Activated T-helper 2 cell treated with anti-CD3 and anti-CD28 coated beads, Interferon-gamma antibody, Interleukin-2, Interleukin-4, amounts not matched to agents 10 μg/mL and 5 μg/mL and 100 μg/mL, durations not matched to agents 14 hours and 24 hours and 36 hours (primary cell): ENCODE data around the gene NIPAL3. TPM values are rescaled to one million over a fixed set of nuclear protein-coding genes. Genes with fewer than 3 reads are reported as not detected.
"Not testable (repeated sequence)": the region's sequence is repeated elsewhere in the genome, so short reads cannot be mapped to it uniquely, and the experiment has no call there.

Source experiments
- DNase-seq: peaks from one replicate; pipeline ENCODE4 v3.0.0; 2021; ENCODE audit warnings: low spot score
- H3K27ac Mint-ChIP-seq: one replicate; pipeline ENCODE4 v1.8.0; 2021; ENCODE audit warnings: mixed read lengths
- H3K27me3 Mint-ChIP-seq: one replicate; pipeline ENCODE4 v1.8.0; 2021; ENCODE audit warnings: low read depth, mixed read lengths
- H3K36me3 Mint-ChIP-seq: one replicate; pipeline ENCODE4 v1.8.0; 2021; ENCODE audit warnings: low read depth, mixed read lengths
- H3K4me1 Mint-ChIP-seq: one replicate; pipeline ENCODE4 v1.8.0; 2021; ENCODE audit warnings: low read depth, mixed read lengths
- H3K4me3 Mint-ChIP-seq: one replicate; pipeline ENCODE4 v1.8.0; 2021; ENCODE audit warnings: low read depth, mild to moderate bottlenecking, moderate library complexity, mixed read lengths
- H3K9me3 Mint-ChIP-seq: one replicate; pipeline ENCODE4 v1.8.0; 2021; ENCODE audit warnings: mixed read lengths
- intact Hi-C: fragments of 100-400 bp; cut with micrococcal nuclease; formaldehyde crosslinking; loops from one replicate; pipeline ENCODE4 v1.15.1; 2023
- total RNA-seq: library from RNA; stranded (reverse); gene quantifications from 2 replicates; pipeline ENCODE4 v1.2.3, GENCODE V29; 2022

The NIPAL3 gene
- total RNA-seq, 1 donor from 2014 or later: 24.6 TPM

DNA sequence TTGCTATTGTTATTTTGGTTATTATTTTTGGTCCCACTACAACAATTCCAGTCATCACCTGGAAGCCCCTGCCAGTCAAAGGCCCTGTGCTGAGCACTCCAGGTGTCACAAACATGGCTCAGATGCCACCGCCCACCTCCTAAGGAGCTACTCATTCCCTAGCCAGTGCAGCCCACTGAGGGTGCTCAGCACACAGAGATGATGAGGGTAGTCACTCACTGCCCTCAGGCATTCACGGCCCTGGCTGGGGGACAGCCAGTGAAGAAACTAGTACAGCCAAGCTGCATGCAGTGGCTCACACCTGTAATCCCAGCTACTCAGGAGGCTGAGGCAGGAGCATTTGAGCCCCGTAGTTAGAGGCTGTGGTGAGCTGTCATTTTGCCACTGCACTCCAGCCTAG, 42.3 kb downstream of the NIPAL3 start:
- H3K27ac Mint-ChIP-seq: no peak overlapping the region
- H3K9me3 Mint-ChIP-seq: peaks cover 17% of the 10 kb centered on the region
- intact Hi-C loops: no loop called here

DNA sequence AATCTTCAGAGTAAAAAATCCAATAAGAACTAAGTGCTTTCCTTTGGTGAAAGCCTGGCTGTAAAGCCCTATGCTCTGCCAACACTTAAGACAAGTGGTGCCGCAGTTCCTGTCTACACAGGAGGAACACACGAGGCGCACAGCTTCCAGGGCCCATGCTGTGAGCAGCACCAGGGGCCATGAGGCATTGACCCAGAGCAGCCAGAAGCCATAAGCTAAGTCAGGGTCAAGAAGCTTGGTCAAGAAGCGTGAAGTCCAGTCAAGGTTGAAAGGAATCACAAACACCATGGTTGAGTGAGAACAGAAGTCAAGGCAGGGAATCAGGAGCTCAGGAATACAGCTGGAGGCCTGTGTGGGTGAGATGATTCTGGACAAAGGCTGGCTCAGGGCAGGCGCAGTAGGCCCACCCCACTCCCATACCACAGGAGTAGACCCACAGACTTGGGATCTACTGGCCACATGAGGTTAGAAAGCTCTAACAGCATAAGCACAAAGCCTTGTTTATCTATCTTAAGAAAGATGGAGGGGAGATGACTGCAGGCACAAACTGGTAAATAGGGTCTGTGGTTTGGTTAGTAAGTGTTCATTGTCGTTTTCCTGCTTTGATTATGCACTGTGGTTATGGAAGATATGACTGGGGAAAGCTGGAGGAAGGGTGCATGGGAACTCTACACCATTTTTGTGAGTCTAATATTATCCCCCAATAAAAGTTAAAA, 44.1 kb downstream of the NIPAL3 start:
- Mint-ChIP-seq H3K4me3 (no peak overlapping the region), H3K27me3 (no peaks in the 10 kb centered on the region), H3K36me3 (peaks cover 74% of the 10 kb centered on the region), H3K9me3 (peaks cover 17% of the 10 kb centered on the region), H3K4me1 (peaks cover 8% of the 10 kb centered on the region), H3K27ac (no peak overlapping the region)
- DNase-seq: no peak
- intact Hi-C loops: no loop called here

More for the DNA sequence above, 42.3 kb downstream of the NIPAL3 start:
- Mint-ChIP-seq H3K4me1 (peaks cover 3% of the 10 kb centered on the region), H3K27me3 (no peaks in the 10 kb centered on the region), H3K4me3 (no peak overlapping the region), H3K36me3 (peaks cover 77% of the 10 kb centered on the region)
- no peak for DNase-seq

DNA sequence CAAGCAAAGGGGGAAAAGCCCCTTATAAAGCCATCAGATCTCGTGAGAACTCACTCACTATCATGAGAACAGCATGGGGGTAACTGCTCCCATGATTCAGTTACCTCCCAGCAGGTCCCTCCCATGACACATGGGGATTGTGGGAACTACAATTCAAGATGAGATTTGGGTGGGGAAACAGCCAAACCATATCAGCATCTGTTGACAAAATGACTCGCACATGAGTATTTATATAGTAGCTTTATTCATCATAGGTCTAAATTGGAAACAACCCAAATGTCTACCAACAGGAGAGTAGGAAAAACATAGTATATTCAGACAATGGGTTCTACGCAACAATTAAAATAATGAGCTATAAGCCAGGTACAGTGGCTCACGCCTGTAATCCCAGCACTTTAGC, 46.5 kb downstream of the NIPAL3 start:
- H3K27me3 Mint-ChIP-seq, H3K27ac Mint-ChIP-seq, intact Hi-C loops, DNase-seq, H3K4me3 Mint-ChIP-seq: not testable (repeated sequence)
- Mint-ChIP-seq H3K9me3 (peaks cover 17% of the 10 kb centered on the region), H3K4me1 (peaks cover 13% of the 10 kb centered on the region), H3K36me3 (peaks cover 80% of the 10 kb centered on the region)

DNA sequence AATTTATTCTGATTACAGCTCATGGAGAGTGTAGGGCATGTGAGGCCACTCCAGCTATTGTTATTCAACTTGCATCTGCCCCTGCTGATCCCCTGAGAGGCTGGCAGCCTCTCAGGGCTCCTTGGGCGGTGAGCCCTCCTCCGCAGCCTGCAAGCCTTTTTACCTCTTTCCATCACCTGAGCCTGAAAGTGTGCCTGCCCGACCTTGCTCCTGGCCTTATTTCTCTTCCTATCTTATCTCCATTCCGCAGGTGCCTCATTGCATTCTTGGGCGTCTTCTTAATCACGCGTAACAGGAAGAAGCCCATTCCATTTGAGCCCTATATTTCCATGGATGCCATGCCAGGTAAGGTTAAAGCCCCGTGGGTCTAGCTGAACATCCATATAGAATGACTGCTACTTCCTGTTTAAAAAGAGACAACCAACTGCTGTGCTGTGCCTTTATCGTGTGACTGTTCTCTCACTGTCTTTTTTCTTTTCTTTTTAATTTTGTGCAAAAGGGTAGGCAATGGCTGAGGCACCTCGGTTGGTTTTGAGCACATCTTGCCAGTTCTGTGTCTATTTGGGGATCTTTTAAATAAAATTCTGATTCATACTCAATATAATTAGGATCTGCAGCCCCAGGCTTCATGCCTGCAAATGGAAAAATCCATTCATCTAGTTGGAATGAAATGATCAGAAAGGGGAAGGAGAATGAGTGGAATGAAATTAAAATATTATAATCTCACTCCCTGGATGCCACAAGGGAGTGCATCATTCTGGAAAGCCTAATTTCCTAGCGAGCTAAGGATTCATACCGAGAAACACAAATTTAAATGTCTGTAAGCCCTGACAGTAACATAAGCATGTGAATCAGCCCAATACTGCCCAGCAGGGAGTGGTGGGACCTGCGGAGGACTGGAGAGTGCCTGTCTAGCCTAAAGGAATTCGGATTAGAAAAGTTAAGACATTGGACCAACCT, 48.5 kb downstream of the NIPAL3 start:
- Mint-ChIP-seq H3K4me1 (peaks cover 13% of the 10 kb centered on the region), H3K27ac (no peak overlapping the region), H3K9me3 (peaks cover 17% of the 10 kb centered on the region), H3K36me3 (peaks cover 74% of the 10 kb centered on the region), H3K4me3 (no peak overlapping the region), H3K27me3 (no peaks in the 10 kb centered on the region)
- intact Hi-C loops: no loop called here
- no peak for DNase-seq

DNA sequence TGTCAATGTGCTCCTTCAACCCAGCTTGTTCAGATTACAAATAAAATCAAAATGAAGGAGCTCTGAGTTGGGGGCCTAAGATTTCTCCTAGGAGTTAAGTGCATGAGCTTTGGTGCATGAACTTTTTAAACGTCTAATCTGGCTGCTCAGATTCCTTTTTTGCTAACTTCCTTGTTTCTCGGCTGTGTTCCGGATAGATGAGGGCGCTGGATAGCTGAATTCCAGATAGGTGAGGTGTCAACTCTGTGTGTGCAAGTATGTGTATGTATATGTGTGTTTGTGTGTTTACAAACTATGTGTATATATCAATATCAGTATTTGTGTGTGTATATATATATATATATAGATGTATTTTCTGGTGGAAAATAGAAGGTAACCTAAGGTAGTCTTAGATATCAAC, 49.5 kb downstream of the NIPAL3 start:
- intact Hi-C loops: no loop called here
- Mint-ChIP-seq H3K4me1 (peaks cover 11% of the 10 kb centered on the region), H3K9me3 (peaks cover 15% of the 10 kb centered on the region), H3K27ac (no peak overlapping the region), H3K4me3 (no peak overlapping the region), H3K36me3 (peaks cover 73% of the 10 kb centered on the region), H3K27me3 (no peaks in the 10 kb centered on the region)
- no peak for DNase-seq

DNA sequence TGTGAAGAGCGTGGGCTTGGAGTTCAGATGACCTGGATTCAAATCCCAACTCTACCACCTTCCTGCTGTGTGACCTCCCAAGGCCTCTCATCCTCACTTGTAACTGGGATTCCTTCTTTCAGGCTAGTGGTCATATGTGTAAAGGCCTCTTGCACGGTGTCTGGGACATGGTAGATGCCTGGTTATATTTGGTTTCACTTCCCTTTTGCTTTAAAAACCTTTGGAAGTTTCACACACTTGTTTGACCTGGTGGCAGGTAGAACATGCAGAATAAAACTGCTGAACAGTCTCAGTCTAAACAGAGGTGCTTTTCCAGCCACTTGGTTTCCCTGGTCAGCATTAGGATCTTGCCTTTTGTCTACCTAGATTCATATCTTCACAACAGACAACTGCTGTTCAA, 50.0 kb downstream of the NIPAL3 start:
- intact Hi-C loops: no loop called here
- no peak for DNase-seq
- Mint-ChIP-seq H3K9me3 (peaks cover 11% of the 10 kb centered on the region), H3K4me3 (no peak overlapping the region), H3K36me3 (peaks cover 68% of the 10 kb centered on the region), H3K4me1 (peaks cover 10% of the 10 kb centered on the region), H3K27ac (no peak overlapping the region), H3K27me3 (no peaks in the 10 kb centered on the region)

DNA sequence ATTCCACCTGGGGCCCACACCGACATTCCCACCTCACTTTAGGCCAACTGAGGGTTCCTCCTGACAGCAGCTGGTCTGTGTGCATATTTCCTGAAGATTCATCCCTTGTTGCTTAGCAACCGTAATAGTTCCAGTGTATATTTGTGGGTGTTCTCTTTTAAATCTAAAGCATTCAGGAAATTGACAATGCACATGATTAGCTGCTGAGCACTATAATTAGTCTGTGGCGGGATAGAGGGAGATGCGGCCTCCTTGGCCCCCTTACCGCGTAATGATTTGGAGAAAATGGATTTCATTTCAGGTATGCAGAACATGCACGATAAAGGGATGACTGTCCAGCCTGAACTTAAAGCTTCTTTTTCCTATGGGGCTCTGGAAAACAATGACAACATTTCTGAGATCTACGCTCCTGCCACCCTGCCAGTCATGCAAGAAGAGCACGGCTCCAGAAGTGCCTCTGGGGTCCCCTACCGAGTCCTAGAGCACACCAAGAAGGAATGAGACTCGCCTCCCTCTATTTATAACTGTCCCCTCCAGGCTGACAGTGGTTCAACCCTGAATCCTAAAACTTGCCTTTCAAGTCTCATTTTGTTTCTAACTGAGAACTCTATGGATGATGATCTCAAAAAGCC, 53.2 kb downstream of the NIPAL3 start:
- intact Hi-C loops: no loop called here
- no peak overlapping the region for H3K27ac Mint-ChIP-seq
- no peak for DNase-seq
- no peak overlapping the region for H3K4me3 Mint-ChIP-seq
- peaks cover 50% of the 10 kb centered on the region for H3K36me3 Mint-ChIP-seq
- H3K27me3 Mint-ChIP-seq: no peaks in the 10 kb centered on the region
- no peaks in the 10 kb centered on the region for H3K9me3 Mint-ChIP-seq
- H3K4me1 Mint-ChIP-seq: peaks cover 10% of the 10 kb centered on the region

DNA sequence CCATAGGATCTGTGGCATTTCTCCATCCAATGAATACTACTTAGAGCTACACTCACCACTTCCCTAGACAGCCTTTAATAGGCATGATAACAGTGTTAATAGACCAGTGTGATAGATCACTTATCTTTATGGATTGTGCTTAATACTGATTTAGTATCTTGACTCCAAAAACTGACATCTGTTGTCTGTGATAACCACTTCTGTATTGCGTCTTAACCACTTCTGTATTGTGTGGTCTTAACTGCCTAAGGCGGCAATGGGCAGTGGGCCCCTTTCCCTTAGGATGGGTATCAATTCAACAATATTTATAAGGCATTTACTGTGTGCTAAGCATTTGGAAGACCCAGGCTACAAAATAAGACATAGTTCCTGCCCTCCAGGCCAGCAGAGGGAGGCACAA, 55.0 kb downstream of the NIPAL3 start:
- no peak overlapping the region for H3K27ac Mint-ChIP-seq
- intact Hi-C loops: no loop called here
- no peaks in the 10 kb centered on the region for H3K9me3 Mint-ChIP-seq
- peaks cover 5% of the 10 kb centered on the region for H3K4me1 Mint-ChIP-seq
- H3K36me3 Mint-ChIP-seq: peaks cover 35% of the 10 kb centered on the region
- no peak for DNase-seq
- no peaks in the 10 kb centered on the region for H3K27me3 Mint-ChIP-seq
- H3K4me3 Mint-ChIP-seq: no peak overlapping the region

DNA sequence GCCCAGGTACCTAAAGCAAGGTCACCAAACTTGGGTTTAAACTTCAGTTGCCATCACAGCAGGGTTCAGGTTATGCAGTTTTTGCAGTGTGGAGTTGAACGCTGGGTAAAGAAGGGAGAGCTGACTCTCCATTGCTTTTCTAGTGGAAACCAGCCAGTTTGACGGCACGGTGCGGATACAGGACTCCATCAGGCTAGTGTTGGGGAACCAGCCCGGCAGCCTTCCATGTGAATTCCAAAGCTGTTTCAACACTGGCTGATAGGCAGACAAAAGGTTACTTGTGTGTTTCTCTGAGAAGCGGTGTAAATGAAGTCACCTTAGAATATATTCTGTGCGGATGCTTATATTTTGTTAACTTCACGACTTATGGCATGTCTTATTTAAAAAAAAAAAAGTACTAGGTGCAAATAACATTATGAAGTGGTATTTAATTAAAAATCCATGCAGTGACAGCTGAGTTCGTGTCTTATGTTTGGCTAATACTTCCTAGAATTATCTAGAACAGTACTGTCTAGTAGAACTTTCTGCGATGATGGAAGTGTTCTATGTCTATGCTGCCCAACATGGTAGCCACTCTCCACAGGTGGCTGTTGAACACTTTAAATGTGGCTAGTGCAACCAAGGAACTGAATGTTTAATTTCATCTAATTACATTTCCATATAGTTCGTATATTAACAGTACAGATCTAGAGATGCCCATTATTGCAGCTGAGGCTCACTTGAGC, 57.1 kb downstream of the NIPAL3 start:
- H3K27me3 Mint-ChIP-seq: no peaks in the 10 kb centered on the region
- H3K9me3 Mint-ChIP-seq: no peaks in the 10 kb centered on the region
- no peak overlapping the region for H3K27ac Mint-ChIP-seq
- no peak overlapping the region for H3K4me3 Mint-ChIP-seq
- no peaks in the 10 kb centered on the region for H3K4me1 Mint-ChIP-seq
- H3K36me3 Mint-ChIP-seq: peaks cover 24% of the 10 kb centered on the region
- intact Hi-C loops: no loop called here
- DNase-seq: no peak

DNA sequence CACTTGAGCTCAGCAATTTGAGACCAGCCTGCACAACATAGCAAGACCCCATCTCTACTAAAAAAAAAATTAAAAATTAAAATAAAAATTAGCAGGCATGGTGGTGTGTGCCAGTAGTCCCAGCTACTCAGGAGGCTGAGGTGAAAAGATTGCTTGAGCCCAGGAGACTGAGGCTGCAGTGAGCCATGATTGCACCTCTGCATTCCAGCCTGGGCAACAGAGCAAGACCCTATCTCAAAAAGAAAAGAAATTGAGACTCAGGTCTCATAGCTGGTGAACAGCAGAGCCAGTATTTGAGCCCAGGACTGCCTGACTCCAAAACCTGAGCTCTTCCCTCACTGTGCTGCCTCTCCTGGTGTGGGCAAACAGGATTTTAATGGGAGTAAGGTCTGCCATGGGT, 58.6 kb downstream of the NIPAL3 start:
- Mint-ChIP-seq H3K27me3 (no peaks in the 10 kb centered on the region), H3K4me1 (no peaks in the 10 kb centered on the region), H3K36me3 (peaks cover 16% of the 10 kb centered on the region), H3K27ac (no peak overlapping the region), H3K4me3 (no peak overlapping the region), H3K9me3 (no peaks in the 10 kb centered on the region)
- DNase-seq: no peak
- intact Hi-C loops: no loop called here

DNA sequence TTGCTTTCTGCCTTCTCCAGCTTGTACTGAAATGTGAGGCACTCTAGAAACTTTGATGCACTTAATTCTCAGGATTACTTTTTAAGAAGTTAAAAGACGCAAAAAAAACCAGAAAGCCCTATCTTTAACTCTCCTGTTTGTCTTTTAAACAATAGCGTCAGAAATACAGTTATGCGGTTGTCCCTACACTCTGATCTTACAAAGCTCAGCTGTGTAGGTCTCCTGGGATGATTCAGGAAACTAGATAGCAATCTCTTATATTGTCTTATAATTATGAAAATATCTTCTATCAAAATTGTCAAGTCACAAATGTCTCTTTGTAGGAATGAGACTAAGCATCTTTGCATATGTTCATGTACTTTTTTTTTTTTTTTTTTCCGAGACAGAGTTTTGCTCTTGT, 60.1 kb downstream of the NIPAL3 start:
- no peak overlapping the region for H3K4me3 Mint-ChIP-seq
- no peaks in the 10 kb centered on the region for H3K9me3 Mint-ChIP-seq
- no peak overlapping the region for H3K27ac Mint-ChIP-seq
- intact Hi-C loops: no loop called here
- H3K36me3 Mint-ChIP-seq: peaks cover 7% of the 10 kb centered on the region
- peaks cover 2% of the 10 kb centered on the region for H3K4me1 Mint-ChIP-seq
- H3K27me3 Mint-ChIP-seq: no peaks in the 10 kb centered on the region
- no peak for DNase-seq

DNA sequence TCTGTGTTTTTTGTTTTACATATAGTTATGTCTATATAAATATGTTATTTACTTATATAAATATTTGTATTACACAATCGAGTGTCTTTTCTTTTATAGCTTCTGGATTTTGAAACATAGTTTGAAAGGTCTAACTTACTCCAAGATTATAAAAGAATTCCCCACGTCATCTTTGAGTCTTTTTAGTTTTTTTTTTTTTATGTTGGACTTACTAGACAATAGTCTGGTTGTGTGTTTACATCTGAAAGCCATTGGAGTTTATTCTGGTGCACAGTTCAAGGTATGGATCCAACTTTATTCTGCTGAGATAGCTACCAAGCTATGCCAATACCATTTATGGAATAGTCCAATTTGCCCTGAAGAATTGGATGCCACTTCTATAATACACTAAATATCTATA, 61.0 kb downstream of the NIPAL3 start:
- no peak overlapping the region for H3K27ac Mint-ChIP-seq
- no peaks in the 10 kb centered on the region for H3K9me3 Mint-ChIP-seq
- H3K27me3 Mint-ChIP-seq: no peaks in the 10 kb centered on the region
- peaks cover 10% of the 10 kb centered on the region for H3K4me1 Mint-ChIP-seq
- intact Hi-C loops: no loop called here
- H3K4me3 Mint-ChIP-seq: no peak overlapping the region
- DNase-seq: no peak
- H3K36me3 Mint-ChIP-seq: peaks cover 7% of the 10 kb centered on the region
